ENCODE results near the gene PRUNE1. TPM values are rescaled to one million over a fixed set of nuclear protein-coding genes. Genes with fewer than 3 reads are reported as not detected.

PRUNE1 gene
- total RNA-seq, 2 experiments from 2014 or later, result 18.8 to 20.8 TPM

GRCh38 chr1:150997126-150997872, 10.9 kb upstream of the PRUNE1 start:
- H3K4me1 ChIP-seq (ENCODE audit: insufficient read depth, low read length, poor library complexity, severe bottlenecking), result no peaks in the 10 kb centered on the region
- H3K9me2 ChIP-seq (ENCODE audit: insufficient read depth, low read length), result no peaks in the 10 kb centered on the region
- no peaks in the 10 kb centered on the region for H4K20me1 ChIP-seq (ENCODE audit: insufficient read depth, low read length)
- no peak for DNase-seq (ENCODE audit: low spot score)
- intact Hi-C loops (cut with micrococcal nuclease; ENCODE audit: unreplicated experiment), result no loop called here
- TF ChIP-seq CTCF (conservative IDR thresholded peaks at IDR 0.05; ENCODE audit: low read length), result no peak
- TF ChIP-seq EZH2phosphoT487 (IDR thresholded peaks at IDR 0.05; ENCODE audit: borderline replicate concordance, low read depth, low read length), result no peak
- H3K9me3 ChIP-seq (ENCODE audit: low read length), result no peaks in the 10 kb centered on the region
- no peak overlapping the region for H3K27ac ChIP-seq (ENCODE audit: low read depth, low read length, poor library complexity, severe bottlenecking)
- ChIA-PET CTCF (ENCODE audit: unreplicated experiment) (interaction anchor here (1.0 kb wide), 1 partner anchor 437 kb away, joined by 3 read pairs; no protein-coding TSS in a partner anchor), POLR2A (interaction anchor here (0.7 kb wide), 1 partner anchor 12 kb away, joined by 4 read pairs; no protein-coding TSS in a partner anchor)
- H3K79me2 ChIP-seq (ENCODE audit: insufficient read depth, low read depth, low read length), result no peaks in the 10 kb centered on the region
- no peak overlapping the region for H3K4me2 ChIP-seq (ENCODE audit: low read length)
- no peak overlapping the region for H3K4me3 ChIP-seq (ENCODE audit: low read depth, low read length, poor library complexity, severe bottlenecking)
- H2AFZ ChIP-seq (ENCODE audit: low read length), result no peak overlapping the region
- BruUV-seq (replicated peaks), result no TSS peak
- no peaks in the 10 kb centered on the region for H3K36me3 ChIP-seq (ENCODE audit: insufficient read depth, low read length)

- TF ChIP-seq EZH2phosphoT487 (IDR thresholded peaks at IDR 0.05; ENCODE audit: borderline replicate concordance, low read depth, low read length) (no peak), CTCF (conservative IDR thresholded peaks at IDR 0.05; ENCODE audit: low read length) (no peak)
- Histone ChIP-seq H3K79me2 (ENCODE audit: insufficient read depth, low read depth, low read length) (no peaks in the 10 kb centered on the region), H3K4me3 (ENCODE audit: low read depth, low read length, poor library complexity, severe bottlenecking) (no peak overlapping the region), H2AFZ (ENCODE audit: low read length) (no peak overlapping the region), H3K27ac (ENCODE audit: low read depth, low read length, poor library complexity, severe bottlenecking) (no peak overlapping the region), H3K9me2 (ENCODE audit: insufficient read depth, low read length) (no peaks in the 10 kb centered on the region), H3K36me3 (ENCODE audit: insufficient read depth, low read length) (no peaks in the 10 kb centered on the region), H3K4me1 (ENCODE audit: insufficient read depth, low read length, poor library complexity, severe bottlenecking) (peaks cover 4% of the 10 kb centered on the region), H3K9me3 (ENCODE audit: low read length) (no peaks in the 10 kb centered on the region), H3K4me2 (ENCODE audit: low read length) (no peak overlapping the region), H4K20me1 (ENCODE audit: insufficient read depth, low read length) (no peaks in the 10 kb centered on the region)
- CTCF ChIA-PET (ENCODE audit: unreplicated experiment), result no interaction called here
- BruUV-seq (replicated peaks), result no TSS peak
- no peak for DNase-seq (ENCODE audit: low spot score)
- intact Hi-C loops (cut with micrococcal nuclease; ENCODE audit: unreplicated experiment), result no loop called here
- POLR2A ChIA-PET, result no interaction called here
Observed at GRCh38 chr1:150997949-150998348, 10.3 kb upstream of the PRUNE1 start.

- no peaks in the 10 kb centered on the region for H3K79me2 ChIP-seq (ENCODE audit: insufficient read depth, low read depth, low read length)
- H3K4me1 ChIP-seq (ENCODE audit: insufficient read depth, low read length, poor library complexity, severe bottlenecking), result peaks cover 15% of the 10 kb centered on the region
- H2AFZ ChIP-seq (ENCODE audit: low read length), result no peak overlapping the region
- no TSS peak for BruUV-seq (replicated peaks)
- POLR2A ChIA-PET, result no interaction called here
- no peak overlapping the region for H3K4me3 ChIP-seq (ENCODE audit: low read depth, low read length, poor library complexity, severe bottlenecking)
- DNase-seq (ENCODE audit: low spot score), result no peak
- H3K36me3 ChIP-seq (ENCODE audit: insufficient read depth, low read length), result no peaks in the 10 kb centered on the region
- H3K9me3 ChIP-seq (ENCODE audit: low read length), result no peaks in the 10 kb centered on the region
- intact Hi-C loops (cut with micrococcal nuclease; ENCODE audit: unreplicated experiment), result no loop called here
- CTCF ChIA-PET (ENCODE audit: unreplicated experiment), result no interaction called here
- H3K4me2 ChIP-seq (ENCODE audit: low read length), result no peak overlapping the region
- H3K27ac ChIP-seq (ENCODE audit: low read depth, low read length, poor library complexity, severe bottlenecking), result no peak overlapping the region
- no peaks in the 10 kb centered on the region for H3K9me2 ChIP-seq (ENCODE audit: insufficient read depth, low read length)
- TF ChIP-seq CTCF (conservative IDR thresholded peaks at IDR 0.05; ENCODE audit: low read length) (no peak), EZH2phosphoT487 (IDR thresholded peaks at IDR 0.05; ENCODE audit: borderline replicate concordance, low read depth, low read length) (no peak)
- H4K20me1 ChIP-seq (ENCODE audit: insufficient read depth, low read length), result no peaks in the 10 kb centered on the region
Observed at GRCh38 chr1:150999051-150999674, 9.1 kb upstream of the PRUNE1 start.

Data from OCI-LY7 (cell line).